Measurements from ENCODE around the gene VWA8.
"Not testable (repeated sequence)": the region's sequence is repeated elsewhere in the genome, so short reads cannot be mapped to it uniquely, and the experiment has no call there.

Gene VWA8

GRCh38 chr13:41848435-41849255 is 112.3 kb downstream of the VWA8 start:
- DNase-seq (ENCODE audit: low spot score), result no peak

GRCh38 chr13:41847216-41847615 is 113.7 kb downstream of the VWA8 start:
- DNase-seq (ENCODE audit: low spot score), result no peak

GRCh38 chr13:41842036-41842620 is 118.8 kb downstream of the VWA8 start:
- DNase-seq (ENCODE audit: low spot score), result no peak

GRCh38 chr13:41837629-41838028 is 123.3 kb downstream of the VWA8 start:
- DNase-seq (ENCODE audit: low spot score), result no peak

- no peak for DNase-seq (ENCODE audit: low spot score)
Observed at GRCh38 chr13:41835871-41836270, 125.0 kb downstream of the VWA8 start.

GRCh38 chr13:41834697-41835096 is 126.2 kb downstream of the VWA8 start:
- DNase-seq (ENCODE audit: low spot score), result not testable (repeated sequence)

GRCh38 chr13:41833831-41834230 is 127.1 kb downstream of the VWA8 start:
- no peak for DNase-seq (ENCODE audit: low spot score)

- no peak for DNase-seq (ENCODE audit: low spot score)
Observed at GRCh38 chr13:41833201-41833600, 127.7 kb downstream of the VWA8 start.

GRCh38 chr13:41827507-41828213 is 133.2 kb downstream of the VWA8 start:
- no peak for DNase-seq (ENCODE audit: low spot score)

- no peak for DNase-seq (ENCODE audit: low spot score)
Observed at GRCh38 chr13:41825691-41826090, 135.2 kb downstream of the VWA8 start.

- no peak for DNase-seq (ENCODE audit: low spot score)
Observed at GRCh38 chr13:41823476-41823875, 137.4 kb downstream of the VWA8 start.

GRCh38 chr13:41822560-41822959 is 138.3 kb downstream of the VWA8 start:
- DNase-seq (ENCODE audit: low spot score), result no peak

- DNase-seq (ENCODE audit: low spot score), result no peak
Observed at GRCh38 chr13:41821238-41821594, 139.7 kb downstream of the VWA8 start.

- no peak for DNase-seq (ENCODE audit: low spot score)
Observed at GRCh38 chr13:41820581-41821237, 140.2 kb downstream of the VWA8 start.

GRCh38 chr13:41816057-41816456 is 144.9 kb downstream of the VWA8 start:
- no peak for DNase-seq (ENCODE audit: low spot score)

- DNase-seq (ENCODE audit: low spot score), result no peak
Observed at GRCh38 chr13:41813426-41813825, 147.5 kb downstream of the VWA8 start.

GRCh38 chr13:41812851-41813250 is 148.1 kb downstream of the VWA8 start:
- DNase-seq (ENCODE audit: low spot score), result no peak

- no peak for DNase-seq (ENCODE audit: low spot score)
Observed at GRCh38 chr13:41812237-41812636, 148.7 kb downstream of the VWA8 start.

- no peak for DNase-seq (ENCODE audit: low spot score)
Observed at GRCh38 chr13:41811588-41812021, 149.3 kb downstream of the VWA8 start.

GRCh38 chr13:41809962-41810361 is 150.9 kb downstream of the VWA8 start:
- no peak for DNase-seq (ENCODE audit: low spot score)

GRCh38 chr13:41803445-41803735 is 157.5 kb downstream of the VWA8 start:
- DNase-seq (ENCODE audit: low spot score), result not testable (repeated sequence)

- DNase-seq (ENCODE audit: low spot score), result no peak
Observed at GRCh38 chr13:41802684-41803444, 158.0 kb downstream of the VWA8 start.
